HepG2 (cell line): ENCODE measurements around the gene SIRT7. TPM values are rescaled to one million over a fixed set of nuclear protein-coding genes. Genes with fewer than 3 reads are reported as not detected.

Source experiments
- BHLHE40 ChIP-seq: IDR thresholded peaks from 2 replicates; pipeline ENCODE4 v1.6.1; 2011; ENCODE audit warnings: low read length, improper control_type of control experiment
- ELK4 ChIP-seq: sonication (generic); formaldehyde crosslinking; IDR thresholded peaks from 2 replicates; pipeline ENCODE4 v1.9.0; 2021; ENCODE audit warnings: missing genetic modification reagents, borderline replicate concordance
- HIVEP1 ChIP-seq: sonication (generic); formaldehyde crosslinking; IDR thresholded peaks from 2 replicates; pipeline ENCODE4 v1.4.0; 2020; ENCODE audit warnings: mild to moderate bottlenecking, missing genetic modification reagents
- HNRNPLL ChIP-seq: fragments of 200-400 bp; formaldehyde crosslinking; IDR thresholded peaks from 2 replicates; pipeline ENCODE4 v1.6.1; 2017; ENCODE audit warnings: mild to moderate bottlenecking, low read depth, low read length; ENCODE audit not compliant: poor library complexity, severe bottlenecking
- JARID2 ChIP-seq: sonication (generic); formaldehyde crosslinking; IDR thresholded peaks from 2 replicates; pipeline ENCODE4 v1.8.1; 2023; ENCODE audit warnings: missing genetic modification reagents, inconsistent platforms; ENCODE audit not compliant: insufficient replicate concordance
- MAFG ChIP-seq: sonication (generic); formaldehyde crosslinking; IDR thresholded peaks from 2 replicates; pipeline ENCODE4 v1.5.1; 2020; ENCODE audit warnings: mild to moderate bottlenecking, missing genetic modification reagents
- NR2F2 ChIP-seq: IDR thresholded peaks from 2 replicates; pipeline ENCODE4 v1.6.1; 2012; ENCODE audit warnings: low read depth, inconsistent platforms, borderline replicate concordance
- SNAPC4 ChIP-seq: sonication (generic); formaldehyde crosslinking; IDR thresholded peaks from 2 replicates; pipeline ENCODE4 v1.4.0; 2020; ENCODE audit warnings: mild to moderate bottlenecking, missing genetic modification reagents
- ZGPAT ChIP-seq: IDR thresholded peaks from 2 replicates; pipeline ENCODE4 v1.6.1; 2016; ENCODE audit warnings: mild to moderate bottlenecking
- ZNF124 ChIP-seq: sonication (generic); formaldehyde crosslinking; IDR thresholded peaks from 2 replicates; pipeline ENCODE4 v1.4.0; 2020; ENCODE audit warnings: missing genetic modification reagents
- ZNF326 ChIP-seq: sonication (generic); formaldehyde crosslinking; IDR thresholded peaks from 2 replicates; pipeline ENCODE4 v1.4.0; 2020; ENCODE audit warnings: missing genetic modification reagents, borderline replicate concordance
- ZNF513 ChIP-seq: sonication (generic); formaldehyde crosslinking; conservative IDR thresholded peaks from 2 replicates; pipeline ENCODE4 v1.5.0; 2020; ENCODE audit warnings: missing genetic modification reagents
- ZNF563 ChIP-seq: sonication (generic); formaldehyde crosslinking; IDR thresholded peaks from 2 replicates; pipeline ENCODE4 v1.8.0; 2022; ENCODE audit warnings: mild to moderate bottlenecking, moderate library complexity, missing genetic modification reagents
- ZNF687 ChIP-seq: sonication (generic); formaldehyde crosslinking; IDR thresholded peaks from 2 replicates; pipeline ENCODE4 v1.5.1; 2020; ENCODE audit warnings: mild to moderate bottlenecking, missing genetic modification reagents, moderate library complexity
- polyA plus RNA-seq, 8 experiments: library from polyadenylated mRNA; depleted of rRNA in 3 of 8; stranded (reverse) in 7 of 8; unstranded in 1 of 8; fragments of >200 nt; fragmentation: Illumina TruSeq in 4 of 8; extraction: Trizol in 4 of 8; gene quantifications; 2 replicates each; pipeline versions ENCODE4 v1.2.1 to v1.2.3, GENCODE V29; 2011 to 2016; ENCODE audit warnings: low read depth in 4 of 8, missing spikeins in 1 of 8, mixed read lengths in 1 of 8; ENCODE audit not compliant: insufficient read depth in 1 of 8
- total RNA-seq, 5 experiments: library from RNA; depleted of rRNA; stranded (reverse); fragments of >200 nt; fragmentation: Illumina TruSeq; extraction: Trizol; gene quantifications; 2 replicates each; pipeline ENCODE4 v1.2.3, GENCODE V29; 2016; ENCODE audit warnings: low read depth in 1 of 5

Gene SIRT7
- total and polyA plus RNA-seq, 2 of the 13 experiments (the other 11 are each of a cell fraction or from before 2014, with no cell fraction given): 8.3 to 24.8 TPM

GRCh38 chr17:81867991-81868673 lies 49.8 kb downstream of the SIRT7 start (continued):
- TF ChIP-seq SNAPC4 (CRISPR knock-in tag): 0 out of 2 replicates have a peak, but pooled peaks have one; percentile 22
- no peak for TF ChIP-seq BHLHE40
- TF ChIP-seq ZNF124 (CRISPR knock-in tag): no peak
- TF ChIP-seq NR2F2: peak; percentile 14; the same call in 1 of the 2 replicates
- no peak; the same call in 1 of the 2 replicates for TF ChIP-seq HIVEP1 (CRISPR knock-in tag)
- TF ChIP-seq ZNF513 (CRISPR knock-in tag): peak; percentile 26; the same call in 1 of the 2 replicates
- TF ChIP-seq HNRNPLL: peak; percentile 62
- TF ChIP-seq ZGPAT (CRISPR knock-in tag): no peak
- TF ChIP-seq ZNF326: peak; percentile 91; the same call in 1 of the 2 replicates
- peak; percentile 60; the same call in 1 of the 2 replicates for TF ChIP-seq ZNF563 (CRISPR knock-in tag)
- peak; percentile 30; the same call in 1 of the 2 replicates for TF ChIP-seq ZNF687 (CRISPR knock-in tag)
- TF ChIP-seq JARID2 (CRISPR knock-in tag): no peak
- no peak for TF ChIP-seq ELK4 (CRISPR knock-in tag)
- no peak for TF ChIP-seq MAFG (CRISPR knock-in tag)
